ENCODE results near the gene NDUFAF2. TPM values are rescaled to one million over a fixed set of nuclear protein-coding genes. Genes with fewer than 3 reads are reported as not detected.
A peak's percentile ranks its signal among the peaks of the same experiment; 100 is the strongest.

The NDUFAF2 gene
- total and polyA plus RNA-seq, 2 of the 13 experiments (the other 11 are each of a cell fraction or from before 2014, with no cell fraction given): 34.0 to 78.4 TPM

DNA sequence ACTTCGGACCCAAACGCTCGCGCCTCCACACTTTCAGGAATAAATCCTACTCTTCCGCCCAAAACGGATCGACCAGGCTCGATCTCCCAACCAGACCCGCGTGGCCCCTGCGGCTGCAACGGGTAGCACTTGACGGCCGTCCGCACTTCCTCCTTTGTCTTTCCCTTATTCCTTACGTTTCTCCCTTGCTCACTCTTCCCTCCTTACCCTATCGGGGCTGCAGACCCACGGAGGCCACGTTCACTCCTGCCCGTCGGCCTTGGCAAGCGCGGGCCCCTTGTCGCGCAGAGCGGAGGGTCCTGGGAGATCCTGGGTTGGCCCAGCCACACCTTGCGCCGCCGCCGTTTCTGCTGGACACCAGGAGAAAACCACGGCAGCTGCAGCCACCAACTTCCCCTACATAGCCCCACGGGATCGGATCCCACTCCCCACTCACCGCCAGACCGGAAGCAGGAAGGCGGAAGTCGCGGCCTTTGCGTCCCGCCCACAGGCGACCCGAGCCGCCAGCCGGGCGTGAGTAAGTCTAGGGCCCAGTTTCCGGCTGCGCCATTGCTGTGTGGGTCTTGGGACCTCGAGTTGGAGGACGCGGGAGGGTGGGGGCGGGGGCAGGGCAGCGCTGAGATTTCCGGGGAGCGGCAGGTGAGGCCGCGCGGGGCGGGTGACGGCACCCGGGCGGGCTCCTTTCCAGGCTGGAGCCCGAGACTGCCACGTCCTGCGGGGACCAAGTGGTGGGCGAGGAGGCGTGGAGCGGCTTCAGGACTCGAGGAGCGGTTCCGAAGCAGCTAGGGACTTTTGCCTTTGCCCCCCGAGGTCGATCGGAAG is 217.2 kb downstream of the NDUFAF2 start, which contains the start of gene SMIM15 (continued):
- TF ChIP-seq, protein P1, sequence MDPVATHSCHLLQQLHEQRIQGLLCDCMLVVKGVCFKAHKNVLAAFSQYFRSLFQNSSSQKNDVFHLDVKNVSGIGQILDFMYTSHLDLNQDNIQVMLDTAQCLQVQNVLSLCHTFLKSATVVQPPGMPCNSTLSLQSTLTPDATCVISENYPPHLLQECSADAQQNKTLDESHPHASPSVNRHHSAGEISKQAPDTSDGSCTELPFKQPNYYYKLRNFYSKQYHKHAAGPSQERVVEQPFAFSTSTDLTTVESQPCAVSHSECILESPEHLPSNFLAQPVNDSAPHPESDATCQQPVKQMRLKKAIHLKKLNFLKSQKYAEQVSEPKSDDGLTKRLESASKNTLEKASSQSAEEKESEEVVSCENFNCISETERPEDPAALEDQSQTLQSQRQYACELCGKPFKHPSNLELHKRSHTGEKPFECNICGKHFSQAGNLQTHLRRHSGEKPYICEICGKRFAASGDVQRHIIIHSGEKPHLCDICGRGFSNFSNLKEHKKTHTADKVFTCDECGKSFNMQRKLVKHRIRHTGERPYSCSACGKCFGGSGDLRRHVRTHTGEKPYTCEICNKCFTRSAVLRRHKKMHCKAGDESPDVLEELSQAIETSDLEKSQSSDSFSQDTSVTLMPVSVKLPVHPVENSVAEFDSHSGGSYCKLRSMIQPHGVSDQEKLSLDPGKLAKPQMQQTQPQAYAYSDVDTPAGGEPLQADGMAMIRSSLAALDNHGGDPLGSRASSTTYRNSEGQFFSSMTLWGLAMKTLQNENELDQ (CRISPR knock-in tag; IDR thresholded peaks at IDR 0.05; ENCODE audit: borderline replicate concordance): no peak
- TF ChIP-seq NR2F6 (IDR thresholded peaks at IDR 0.05) (no peak), NR2F6 (CRISPR knock-in tag; IDR thresholded peaks at IDR 0.05) (no peak; the same call in 1 of the 2 replicates), EZH2 (conservative IDR thresholded peaks at IDR 0.05; ENCODE audit: low read depth, low read length) (no peak), ZNF230 (CRISPR knock-in tag; IDR thresholded peaks at IDR 0.05) (peak; percentile 82), ZNF572 (CRISPR knock-in tag; IDR thresholded peaks at IDR 0.05) (0 out of 2 replicates have a peak, but pooled peaks have one; percentile 19), ZFP36 (IDR thresholded peaks at IDR 0.05; ENCODE audit: borderline replicate concordance, low read depth, low read length, partially characterized antibody) (no peak), POLR2A (IDR thresholded peaks at IDR 0.05; ENCODE audit: insufficient read depth in 1 of 2, low read depth in 2 of 2, low read length in 2 of 2) (peak; percentile 68 to 91; a peak in 3 of 4 replicates), ZNF879 (CRISPR knock-in tag; IDR thresholded peaks at IDR 0.05) (no peak), IKZF1 (IDR thresholded peaks at IDR 0.05) (no peak), ZMAT3 (CRISPR knock-in tag; conservative IDR thresholded peaks at IDR 0.05) (no peak; the same call in 1 of the 2 replicates), HNRNPK (IDR thresholded peaks at IDR 0.05; ENCODE audit: low read depth, low read length, poor library complexity, severe bottlenecking) (peak; percentile 90), ZBTB1 (CRISPR knock-in tag; IDR thresholded peaks at IDR 0.05; ENCODE audit: borderline replicate concordance) (no peak), ZNF329 (CRISPR knock-in tag; IDR thresholded peaks at IDR 0.05; ENCODE audit: low read depth) (peak; percentile 59; the same call in 1 of the 2 replicates), FOXA1 (IDR thresholded peaks at IDR 0.05) (no peak), FOXA1 (CRISPR knock-in tag; IDR thresholded peaks at IDR 0.05) (no peak), ZC3H4 (CRISPR knock-in tag; IDR thresholded peaks at IDR 0.05; ENCODE audit: borderline replicate concordance) (no peak)
- TF ChIP-seq, protein P2, sequence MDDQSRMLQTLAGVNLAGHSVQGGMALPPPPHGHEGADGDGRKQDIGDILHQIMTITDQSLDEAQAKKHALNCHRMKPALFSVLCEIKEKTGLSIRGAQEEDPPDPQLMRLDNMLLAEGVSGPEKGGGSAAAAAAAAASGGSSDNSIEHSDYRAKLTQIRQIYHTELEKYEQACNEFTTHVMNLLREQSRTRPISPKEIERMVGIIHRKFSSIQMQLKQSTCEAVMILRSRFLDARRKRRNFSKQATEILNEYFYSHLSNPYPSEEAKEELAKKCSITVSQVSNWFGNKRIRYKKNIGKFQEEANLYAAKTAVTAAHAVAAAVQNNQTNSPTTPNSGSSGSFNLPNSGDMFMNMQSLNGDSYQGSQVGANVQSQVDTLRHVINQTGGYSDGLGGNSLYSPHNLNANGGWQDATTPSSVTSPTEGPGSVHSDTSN (CRISPR knock-in tag; IDR thresholded peaks at IDR 0.05; ENCODE audit: borderline replicate concordance): no peak
- TF ChIP-seq, protein P3, sequence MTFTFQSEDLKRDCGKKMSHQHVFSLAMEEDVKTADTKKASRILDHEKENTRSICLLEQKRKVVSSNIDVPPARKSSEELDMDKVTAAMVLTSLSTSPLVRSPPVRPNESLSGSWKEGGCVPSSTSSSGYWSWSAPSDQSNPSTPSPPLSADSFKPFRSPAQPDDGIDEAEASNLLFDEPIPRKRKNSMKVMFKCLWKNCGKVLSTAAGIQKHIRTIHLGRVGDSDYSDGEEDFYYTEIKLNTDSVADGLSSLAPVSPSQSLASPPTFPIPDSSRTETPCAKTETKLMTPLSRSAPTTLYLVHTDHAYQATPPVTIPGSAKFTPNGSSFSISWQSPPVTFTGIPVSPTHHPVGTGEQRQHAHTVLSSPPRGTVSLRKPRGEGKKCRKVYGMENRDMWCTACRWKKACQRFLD (CRISPR knock-in tag; IDR thresholded peaks at IDR 0.05; ENCODE audit: borderline replicate concordance): peak; percentile 55; the same call in 1 of the 2 replicates
- TF ChIP-seq, protein P4, sequence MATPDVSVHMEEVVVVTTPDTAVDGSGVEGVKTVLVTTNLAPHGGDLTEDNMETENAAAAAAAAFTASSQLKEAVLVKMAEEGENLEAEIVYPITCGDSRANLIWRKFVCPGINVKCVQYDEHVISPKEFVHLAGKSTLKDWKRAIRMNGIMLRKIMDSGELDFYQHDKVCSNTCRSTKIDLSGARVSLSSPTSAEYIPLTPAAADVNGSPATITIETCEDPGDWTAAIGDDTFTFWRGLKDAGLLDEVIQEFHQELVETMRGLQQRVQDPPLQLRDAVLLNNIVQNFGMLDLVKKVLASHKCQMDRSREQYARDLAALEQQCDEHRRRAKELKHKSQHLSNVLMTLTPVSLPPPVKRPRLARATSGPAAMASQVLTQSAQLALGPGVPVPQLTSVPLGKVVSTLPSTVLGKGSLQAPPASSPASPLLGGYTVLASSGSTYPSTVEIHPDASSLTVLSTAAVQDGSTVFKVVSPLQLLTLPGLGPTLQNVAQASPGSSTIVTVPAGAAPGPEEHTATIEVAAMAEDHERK (CRISPR knock-in tag; IDR thresholded peaks at IDR 0.05; ENCODE audit: low read depth): no peak
- TF ChIP-seq, protein P5, sequence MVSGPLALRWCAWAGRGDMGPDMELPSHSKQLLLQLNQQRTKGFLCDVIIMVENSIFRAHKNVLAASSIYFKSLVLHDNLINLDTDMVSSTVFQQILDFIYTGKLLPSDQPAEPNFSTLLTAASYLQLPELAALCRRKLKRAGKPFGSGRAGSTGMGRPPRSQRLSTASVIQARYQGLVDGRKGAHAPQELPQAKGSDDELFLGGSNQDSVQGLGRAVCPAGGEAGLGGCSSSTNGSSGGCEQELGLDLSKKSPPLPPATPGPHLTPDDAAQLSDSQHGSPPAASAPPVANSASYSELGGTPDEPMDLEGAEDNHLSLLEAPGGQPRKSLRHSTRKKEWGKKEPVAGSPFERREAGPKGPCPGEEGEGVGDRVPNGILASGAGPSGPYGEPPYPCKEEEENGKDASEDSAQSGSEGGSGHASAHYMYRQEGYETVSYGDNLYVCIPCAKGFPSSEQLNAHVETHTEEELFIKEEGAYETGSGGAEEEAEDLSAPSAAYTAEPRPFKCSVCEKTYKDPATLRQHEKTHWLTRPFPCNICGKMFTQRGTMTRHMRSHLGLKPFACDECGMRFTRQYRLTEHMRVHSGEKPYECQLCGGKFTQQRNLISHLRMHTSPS (CRISPR knock-in tag; IDR thresholded peaks at IDR 0.05; ENCODE audit: low read depth): no peak
- TF ChIP-seq, protein P6, sequence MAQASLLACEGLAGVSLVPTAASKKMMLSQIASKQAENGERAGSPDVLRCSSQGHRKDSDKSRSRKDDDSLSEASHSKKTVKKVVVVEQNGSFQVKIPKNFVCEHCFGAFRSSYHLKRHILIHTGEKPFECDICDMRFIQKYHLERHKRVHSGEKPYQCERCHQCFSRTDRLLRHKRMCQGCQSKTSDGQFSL (CRISPR knock-in tag; IDR thresholded peaks at IDR 0.05): no peak
